ENCODE results near the gene BANF1.

GRCh38 chr11:66050581-66051231 is 48.4 kb downstream of the BANF1 start:
- TF ChIP-seq EP300 (IDR thresholded peaks at IDR 0.05) (no peak), CTCF (IDR thresholded peaks at IDR 0.05) (no peak), POLR2A (IDR thresholded peaks at IDR 0.05) (no peak)
